ENCODE measurements around the gene CREBL2. TPM values are rescaled to one million over a fixed set of nuclear protein-coding genes. Genes with fewer than 3 reads are reported as not detected.

The CREBL2 gene
- total RNA-seq, 1 experiment from 2014 or later, result 17.3 TPM

GRCh38 chr12:12648284-12648683 is 36.6 kb downstream of the CREBL2 start:
- TF ChIP-seq ATF2 (CRISPR knock-in tag; IDR thresholded peaks at IDR 0.05; ENCODE audit: borderline replicate concordance, low read depth) (no peak), NR3C1 (CRISPR knock-in tag; conservative IDR thresholded peaks at IDR 0.05; ENCODE audit: low read depth) (no peak), ZNF232 (CRISPR knock-in tag; IDR thresholded peaks at IDR 0.05) (no peak), ZNF396 (CRISPR knock-in tag; IDR thresholded peaks at IDR 0.05; ENCODE audit: borderline replicate concordance) (no peak), ZNF281 (CRISPR knock-in tag; IDR thresholded peaks at IDR 0.05) (no peak), NFATC4 (CRISPR knock-in tag; IDR thresholded peaks at IDR 0.05) (no peak), ZNF532 (CRISPR knock-in tag; IDR thresholded peaks at IDR 0.05; ENCODE audit: borderline replicate concordance) (no peak), ERG (CRISPR knock-in tag; IDR thresholded peaks at IDR 0.05) (no peak), USF2 (CRISPR knock-in tag; IDR thresholded peaks at IDR 0.05) (no peak), SP1 (CRISPR knock-in tag; conservative IDR thresholded peaks at IDR 0.05) (no peak), EMX1 (CRISPR knock-in tag; IDR thresholded peaks at IDR 0.05) (no peak), ATF6 (CRISPR knock-in tag; IDR thresholded peaks at IDR 0.05) (no peak), GABPB1 (CRISPR knock-in tag; IDR thresholded peaks at IDR 0.05) (no peak)
- H3K4me1 Mint-ChIP-seq, result peaks cover 7% of the 10 kb centered on the region; the same call in 1 of the 2 replicates
- no peaks in the 10 kb centered on the region for H3K27me3 Mint-ChIP-seq (ENCODE audit: low read depth)
- peaks cover 48% of the 10 kb centered on the region for H3K36me3 Mint-ChIP-seq
- DNase-seq (ENCODE audit: low spot score) (no peak), ATAC-seq (no peak)
- no peak overlapping the region for H3K27ac Mint-ChIP-seq
- ChIA-PET POLR2A (no interaction called here), CTCF (no interaction called here)
- peaks cover 52% of the 10 kb centered on the region for H3K9me3 Mint-ChIP-seq
- no peak overlapping the region for H3K4me3 Mint-ChIP-seq
